Stimulated activated CD4-positive, alpha-beta T cell treated with anti-CD3 and anti-CD28 coated beads, Interleukin-2, amount 100 ng/mL, for 4 hours (primary cell): ENCODE measurements around the gene IKBIP.
"Not testable (repeated sequence)": the region's sequence is repeated elsewhere in the genome, so short reads cannot be mapped to it uniquely, and the experiment has no call there.

Experiments used
- DNase-seq: peaks from one replicate; pipeline ENCODE4 v3.0.0-alpha.2; 2020; ENCODE audit warnings: low read depth

The IKBIP gene

DNA sequence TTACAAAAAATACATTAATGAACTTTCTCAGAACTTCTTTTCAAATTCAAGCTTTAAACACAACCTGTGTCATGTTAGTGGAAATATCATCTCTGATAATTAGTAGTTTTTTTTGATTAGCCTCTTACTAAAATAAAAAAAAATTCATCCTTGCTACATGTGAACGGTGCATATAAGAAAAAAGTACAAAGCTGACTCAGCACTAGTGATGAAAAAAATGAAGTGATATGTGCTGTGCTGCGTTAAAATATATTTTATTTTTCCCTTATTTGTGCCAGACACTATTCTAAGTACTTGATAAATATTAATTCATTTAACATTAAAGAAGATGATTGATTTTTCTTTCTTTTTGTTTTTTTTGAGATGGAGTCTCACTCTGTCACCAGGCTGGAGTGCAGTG lies 7.5 kb downstream of the IKBIP start:
- DNase-seq, result no peak

DNA sequence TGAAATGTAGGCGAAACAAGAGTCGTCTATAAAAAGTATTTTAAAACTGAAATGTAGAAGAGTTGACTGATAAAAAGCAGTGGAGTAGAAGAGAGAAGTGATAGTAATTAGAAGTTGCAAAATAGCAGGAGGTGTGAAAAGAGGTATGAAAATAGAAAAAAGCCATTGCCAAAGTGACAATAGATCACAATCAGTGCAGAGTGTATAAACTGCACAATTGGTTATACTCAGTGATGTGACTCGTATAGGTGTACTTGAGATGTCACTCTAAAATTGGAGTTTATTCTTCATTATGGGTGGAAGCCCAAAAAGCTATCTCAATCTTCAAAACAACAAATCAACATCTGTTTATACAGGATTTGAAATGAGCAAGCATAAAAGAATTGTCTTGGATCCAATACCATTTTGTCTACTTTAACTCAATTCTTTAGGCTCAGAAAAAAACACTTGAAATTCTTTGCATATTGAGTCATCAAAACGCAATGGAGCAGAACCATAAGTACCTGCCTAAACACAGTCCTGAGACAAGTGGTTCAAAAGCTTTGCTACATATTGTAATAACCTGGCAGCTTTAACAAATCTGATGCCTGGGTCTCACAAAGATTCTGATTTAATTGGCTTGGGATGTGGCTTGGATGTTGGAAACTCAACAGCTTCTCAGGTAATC lies 8.8 kb downstream of the IKBIP start:
- DNase-seq, result no peak

DNA sequence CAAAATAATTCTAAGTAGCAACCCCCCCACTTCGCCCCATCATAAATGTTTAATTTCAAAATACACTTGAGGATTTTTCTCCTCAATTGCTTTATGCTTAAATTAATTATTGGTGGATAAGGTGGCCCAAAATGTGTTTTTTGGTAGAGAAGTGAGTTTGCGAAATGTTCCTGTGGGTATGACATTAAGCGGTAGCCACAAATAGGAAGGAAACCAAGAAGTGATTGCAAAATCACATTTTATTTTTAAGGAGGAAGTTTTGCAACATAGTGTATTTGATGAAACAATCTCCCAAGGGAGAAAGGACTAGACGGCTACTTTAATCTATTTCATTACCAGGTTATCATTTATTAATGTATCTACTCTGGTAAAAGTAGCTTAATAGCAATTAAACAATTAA lies 25.6 kb downstream of the IKBIP start:
- no peak for DNase-seq

DNA sequence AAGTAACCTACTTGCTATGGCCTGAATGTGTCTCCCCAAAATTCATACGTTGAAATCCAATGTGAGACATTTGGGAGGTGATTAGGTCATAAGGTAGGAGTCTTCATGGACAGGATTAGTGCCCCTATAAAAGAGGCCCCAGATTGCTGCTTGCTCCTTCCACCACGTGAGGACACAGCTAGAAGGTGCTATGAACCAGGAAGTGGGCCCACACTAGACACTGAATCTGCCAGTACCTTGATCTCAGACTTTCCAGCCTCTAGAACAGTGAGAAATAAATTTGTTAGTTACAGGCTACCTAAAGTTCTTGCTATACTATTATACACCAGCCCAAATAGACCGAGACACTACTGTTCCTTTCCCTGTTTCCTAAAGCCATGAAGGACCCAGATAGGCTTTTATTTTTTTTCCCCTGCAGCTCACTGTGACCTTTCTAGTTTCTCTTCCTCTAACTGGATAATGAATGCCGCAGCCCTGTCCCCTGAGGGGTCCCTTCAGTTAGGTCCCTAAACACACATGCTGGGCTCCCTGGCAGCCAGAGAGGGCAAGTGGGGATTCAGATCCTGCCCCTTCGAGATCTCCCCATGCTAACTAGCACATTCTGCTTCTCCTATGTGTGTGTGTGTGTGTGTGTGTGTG lies 31.8 kb downstream of the IKBIP start:
- no peak for DNase-seq

DNA sequence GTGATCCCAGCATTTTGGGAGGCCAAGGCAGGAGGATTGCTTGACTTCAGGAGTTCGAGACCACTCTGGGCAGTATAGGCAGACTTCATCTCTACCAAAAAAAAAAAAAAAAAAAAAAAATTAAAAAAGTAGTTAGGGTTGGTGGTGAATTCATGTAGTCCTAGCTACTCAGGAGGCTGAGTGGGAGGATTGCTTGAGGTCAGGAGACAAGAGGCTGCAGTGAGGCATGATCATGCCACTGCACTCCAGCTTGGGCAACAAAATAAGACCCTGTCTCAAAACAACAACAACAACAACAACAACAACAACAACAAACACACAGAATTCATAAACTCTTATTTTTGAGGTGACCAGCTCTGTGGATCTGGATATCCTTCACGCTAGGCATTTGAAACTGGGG lies 34.0 kb downstream of the IKBIP start:
- no peak for DNase-seq

DNA sequence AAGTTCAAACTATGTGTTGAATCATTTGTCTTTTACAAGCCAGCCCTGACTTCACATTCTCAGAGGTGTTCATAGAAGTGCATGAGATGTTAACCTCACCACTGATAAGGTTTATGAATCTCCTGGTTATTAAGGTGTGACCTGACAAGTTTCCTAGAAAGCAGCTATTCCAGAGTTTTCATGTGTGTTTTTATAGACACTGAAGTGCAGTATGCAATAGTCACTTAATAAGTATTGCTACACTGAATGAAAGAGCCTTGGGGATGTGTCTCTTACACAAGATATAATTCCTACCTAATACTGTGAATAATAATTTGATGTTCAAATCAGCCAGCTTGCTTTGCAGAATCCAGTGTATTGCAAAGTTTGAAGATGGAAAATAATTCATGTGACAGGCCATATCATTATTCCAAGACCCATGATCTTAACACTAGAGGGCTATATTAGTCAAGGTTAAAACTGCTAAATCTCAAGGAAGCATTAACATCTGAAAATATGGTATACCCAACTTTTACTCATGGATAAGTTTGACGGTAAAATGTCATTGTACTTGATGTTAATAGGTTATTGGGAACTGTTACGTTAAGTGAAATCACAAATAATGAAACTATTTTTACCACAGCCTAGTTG lies 38.1 kb downstream of the IKBIP start:
- DNase-seq, result no peak

DNA sequence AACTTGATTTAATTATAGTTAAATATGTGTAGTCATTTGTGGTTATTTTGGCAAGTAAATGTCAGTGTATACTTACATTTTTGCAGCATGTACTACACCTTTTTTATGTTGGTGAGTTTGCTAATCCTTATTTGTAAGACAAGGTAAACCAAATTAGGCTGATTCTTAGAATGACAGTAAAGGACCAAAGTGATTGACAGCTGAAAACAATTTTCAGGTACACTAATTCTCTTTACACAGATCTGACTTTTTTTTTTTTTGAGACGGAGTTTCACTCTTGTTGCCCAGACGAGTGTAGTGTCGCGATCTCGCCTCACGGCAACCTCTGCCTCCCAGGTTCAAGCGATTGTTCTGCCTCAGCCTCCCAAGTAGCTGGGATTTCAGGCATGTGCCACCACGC lies 42.7 kb downstream of the IKBIP start:
- DNase-seq, result no peak

DNA sequence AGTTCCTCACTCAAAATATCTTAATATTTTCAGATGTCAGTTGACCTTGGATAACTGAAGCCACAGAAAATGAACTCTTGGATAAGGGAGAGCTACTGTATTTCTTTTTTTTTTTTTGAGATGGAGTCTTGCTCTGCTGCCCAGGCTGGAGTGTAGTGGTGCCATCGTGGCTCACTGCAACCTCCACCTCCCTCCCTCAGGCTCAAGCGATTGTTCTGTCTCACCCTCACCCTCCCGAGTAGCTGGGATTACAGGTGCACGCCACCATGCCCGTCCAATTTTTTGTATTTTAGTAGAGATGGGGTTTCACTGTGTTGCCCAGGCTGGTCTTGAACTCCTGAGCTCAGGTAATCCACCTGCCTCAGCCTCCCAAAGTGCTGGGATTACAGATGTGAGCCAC lies 47.3 kb downstream of the IKBIP start:
- DNase-seq, result not testable (repeated sequence)

DNA sequence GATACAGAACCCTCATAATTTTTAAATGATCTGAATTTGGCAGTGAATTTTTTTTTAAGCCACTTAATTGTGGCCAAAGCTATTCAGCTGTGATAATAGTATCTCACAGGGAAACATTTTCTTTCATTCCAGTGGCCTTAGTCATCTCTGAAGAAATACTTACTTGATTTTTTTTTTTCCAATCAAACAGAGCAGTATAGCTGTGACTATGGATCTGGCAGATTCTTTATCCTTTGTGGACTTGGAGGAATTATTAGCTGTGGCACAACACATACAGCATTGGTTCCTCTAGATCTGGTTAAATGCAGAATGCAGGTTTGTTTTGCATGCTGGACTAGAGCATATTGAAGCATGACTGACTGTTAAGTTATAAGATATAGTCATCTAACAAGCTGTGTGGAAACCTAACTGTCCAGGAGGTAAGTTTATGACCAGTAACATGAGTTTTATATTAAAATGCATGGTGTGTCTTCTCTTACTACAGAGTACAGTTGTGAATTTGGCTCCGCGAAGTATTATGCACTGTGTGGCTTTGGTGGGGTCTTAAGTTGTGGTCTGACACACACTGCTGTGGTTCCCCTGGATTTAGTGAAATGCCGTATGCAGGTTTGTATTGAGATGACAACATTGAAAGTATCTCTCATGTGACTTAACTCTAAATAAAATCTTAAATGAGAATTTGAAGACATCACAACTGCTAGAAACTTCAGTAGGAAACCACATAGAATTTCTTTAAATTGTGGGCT lies 49.2 kb downstream of the IKBIP start:
- DNase-seq, result no peak

DNA sequence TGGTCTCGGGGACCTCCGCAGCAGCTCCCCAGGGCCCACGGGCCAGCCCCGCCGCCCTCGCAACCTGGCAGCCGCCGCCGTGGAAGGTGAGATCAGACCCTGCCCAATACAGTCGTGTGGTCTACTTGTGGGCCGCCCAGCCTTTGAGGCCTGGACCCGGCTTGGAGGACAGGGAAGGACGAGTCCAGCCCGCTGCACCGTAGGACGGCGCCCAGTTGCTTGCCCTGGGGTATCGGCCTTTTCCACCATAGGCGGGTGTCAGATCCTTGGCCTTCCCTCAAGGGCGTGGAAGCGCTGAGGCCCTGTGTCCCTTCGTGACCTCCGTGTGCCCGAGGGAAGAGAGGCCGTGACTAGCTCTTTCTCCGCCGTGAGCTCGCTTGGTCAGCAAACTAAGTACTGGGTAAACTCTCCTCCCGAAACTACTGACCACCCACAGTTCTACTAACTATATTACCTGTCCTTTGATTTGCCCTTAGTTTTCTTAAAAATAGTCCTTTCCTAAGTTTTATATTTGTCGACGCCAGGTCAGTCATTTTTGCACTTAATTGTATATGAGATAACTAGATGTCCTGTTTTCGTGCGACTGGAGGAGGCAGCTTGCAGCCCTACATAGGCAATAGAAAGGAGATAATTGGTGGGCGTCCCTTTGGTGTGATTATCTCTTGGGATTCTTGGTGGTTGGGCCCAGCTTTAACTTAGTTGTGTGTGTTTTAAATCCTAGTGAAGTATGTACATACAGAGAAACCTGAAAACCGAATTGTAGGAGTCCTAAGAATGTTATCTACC lies 50.3 kb downstream of the IKBIP start:
- DNase-seq, result no peak

DNA sequence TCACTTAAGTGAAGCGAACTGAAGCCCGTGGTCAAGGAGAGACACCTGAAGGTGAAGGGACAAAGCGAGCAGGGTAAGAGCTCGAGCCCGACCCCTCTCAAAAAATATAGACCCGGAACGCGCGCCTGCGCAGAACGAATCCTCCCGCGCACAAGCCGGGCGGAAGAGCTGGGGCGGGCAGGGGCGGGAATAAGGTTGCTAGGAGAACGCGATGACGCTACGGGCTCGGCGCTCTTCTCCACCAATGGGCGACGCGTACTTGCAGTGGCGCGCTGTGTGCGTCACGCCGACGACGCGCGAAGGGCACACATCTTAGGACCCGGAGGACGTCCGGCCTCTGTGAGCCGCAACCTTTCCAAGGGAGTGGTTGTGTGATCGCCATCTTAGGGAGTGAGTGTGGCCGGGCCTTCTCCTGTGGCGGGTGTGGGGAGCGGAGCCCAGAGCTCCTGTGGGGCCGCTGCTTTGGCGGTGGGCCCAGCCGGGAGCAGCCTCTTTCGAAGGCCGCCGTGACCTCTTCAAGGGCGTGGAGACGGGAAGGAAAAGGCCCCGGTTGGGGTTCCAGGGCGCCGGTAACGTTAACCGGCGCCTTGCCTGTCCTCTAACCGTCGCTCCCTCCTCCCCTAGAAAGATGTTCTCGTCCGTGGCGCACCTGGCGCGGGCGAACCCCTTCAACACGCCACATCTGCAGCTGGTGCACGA lies 51.1 kb downstream of the IKBIP start, which contains the start of gene SLC25A3:
Gene SLC25A3, plus strand, starts transcription at position 336 of the 699 bp plus-strand sequence. Its CDS starts 293 bp downstream, at position 629.
- DNase-seq, result peak; percentile 90

DNA sequence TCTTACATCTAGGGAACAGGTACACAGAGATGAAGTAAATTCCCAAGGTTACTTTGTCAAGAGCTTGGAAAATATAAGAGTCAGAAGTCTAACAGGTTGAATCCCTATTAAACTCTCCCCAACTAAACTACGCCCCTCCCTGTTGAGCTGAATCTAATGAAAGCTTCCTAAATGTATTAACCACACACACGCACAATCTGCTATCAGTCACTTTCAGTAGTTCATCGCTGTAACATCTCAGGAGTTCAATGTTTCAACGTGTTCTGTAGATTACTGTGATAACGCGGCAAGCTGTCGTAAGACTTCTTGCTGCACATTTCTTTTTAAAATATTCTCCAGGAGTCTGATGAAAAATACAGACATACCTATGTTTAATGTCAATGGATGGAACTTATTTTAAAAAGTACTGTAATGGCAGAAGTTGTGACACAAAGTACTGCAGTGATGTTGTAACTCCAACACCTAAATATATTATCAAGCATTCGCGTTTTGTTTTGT lies 51.7 kb downstream of the IKBIP start:
- no peak for DNase-seq

DNA sequence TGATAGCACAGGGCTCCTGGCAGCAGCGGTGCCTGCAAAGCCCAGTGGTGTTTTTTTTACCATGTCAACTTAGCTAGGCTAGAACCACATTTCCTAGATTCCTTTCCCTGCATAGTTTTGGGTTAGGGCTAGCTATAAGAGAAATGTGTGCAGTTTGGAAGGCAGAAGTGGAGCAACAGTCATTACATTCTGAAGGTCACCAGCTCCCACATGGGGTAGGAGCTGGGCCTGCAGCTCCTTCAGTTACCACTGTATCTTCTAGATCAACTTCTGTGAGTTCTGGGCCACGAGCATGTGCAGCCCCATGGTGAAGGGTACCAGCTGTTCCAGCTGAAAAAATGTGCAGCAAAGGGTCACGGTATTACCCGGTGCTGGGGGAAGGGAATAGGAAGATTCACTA lies 53.4 kb downstream of the IKBIP start:
- DNase-seq, result no peak

DNA sequence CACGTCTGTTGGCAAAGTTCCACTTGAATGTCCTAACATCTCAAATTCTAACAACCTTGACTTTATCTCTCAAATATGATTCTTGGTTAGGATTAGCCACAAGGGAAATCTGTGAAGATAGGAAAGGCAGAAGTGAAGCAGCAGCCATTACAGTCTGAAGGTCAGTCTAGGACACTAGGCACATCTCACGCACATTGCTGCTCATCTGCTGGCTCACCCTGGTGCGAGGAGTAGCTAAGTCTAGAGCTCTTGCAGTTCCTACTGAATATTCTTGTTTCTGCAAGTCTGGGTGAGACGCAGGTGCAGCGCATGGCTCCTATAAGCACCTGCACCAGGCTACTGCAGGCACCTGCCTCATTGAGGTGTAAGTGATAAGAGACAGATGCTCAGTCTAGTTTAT lies 57.5 kb downstream of the IKBIP start:
- DNase-seq, result no peak

DNA sequence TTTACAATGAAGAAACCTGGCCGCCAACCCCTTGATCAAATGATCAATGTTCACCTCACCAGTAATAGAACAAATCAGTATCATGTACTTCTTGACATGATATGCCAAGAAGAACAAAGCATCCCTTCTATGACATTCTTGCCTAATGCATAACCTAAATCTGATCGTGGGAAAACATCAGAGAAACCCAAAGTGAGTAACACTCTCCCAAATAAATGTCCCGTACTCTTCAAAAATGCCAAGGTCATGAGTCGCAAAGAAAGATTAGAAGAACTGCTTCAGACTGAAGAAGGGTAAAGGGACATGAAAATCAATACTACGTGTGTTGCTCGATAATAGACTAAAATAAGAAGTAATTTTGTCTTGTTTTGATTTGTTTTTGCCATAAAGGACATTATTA lies 62.5 kb downstream of the IKBIP start:
- DNase-seq, result no peak

DNA sequence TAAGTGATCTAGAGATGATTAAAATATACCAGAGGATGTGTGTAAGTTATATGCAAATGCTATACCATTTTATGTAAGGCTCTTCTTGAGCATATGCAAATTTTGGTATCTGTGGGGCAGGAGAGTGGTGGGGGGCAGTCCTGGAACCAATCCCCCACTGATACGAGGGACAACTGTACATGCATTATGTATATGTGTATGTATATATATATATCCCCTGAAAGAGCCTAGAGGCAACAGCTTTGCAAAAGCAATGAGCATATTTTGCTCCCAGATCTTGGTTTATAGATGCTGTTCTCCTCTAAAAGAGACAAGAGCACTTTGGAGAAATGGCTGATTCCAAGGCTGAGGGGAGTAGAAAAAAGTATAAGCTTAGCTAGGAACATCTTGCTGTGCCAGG lies 63.5 kb downstream of the IKBIP start:
- DNase-seq, result no peak

DNA sequence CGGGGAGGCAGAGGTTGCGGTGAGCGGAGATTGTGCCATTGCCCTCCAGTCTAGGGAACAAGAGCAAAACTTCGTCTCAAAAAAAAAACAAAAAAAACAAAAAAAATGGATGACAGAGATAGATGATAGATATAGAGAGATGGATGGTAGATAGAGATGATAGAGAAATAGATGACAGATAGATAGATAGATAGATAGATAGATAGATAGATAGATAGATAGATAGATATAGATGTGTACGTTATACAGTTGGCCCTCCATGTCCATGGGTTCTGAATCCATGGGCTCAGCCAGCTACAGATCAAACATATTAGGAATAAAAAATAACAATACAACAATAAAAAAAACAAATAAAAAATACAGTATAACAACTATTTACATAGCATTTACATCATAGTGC lies 63.9 kb downstream of the IKBIP start:
- DNase-seq, result no peak

DNA sequence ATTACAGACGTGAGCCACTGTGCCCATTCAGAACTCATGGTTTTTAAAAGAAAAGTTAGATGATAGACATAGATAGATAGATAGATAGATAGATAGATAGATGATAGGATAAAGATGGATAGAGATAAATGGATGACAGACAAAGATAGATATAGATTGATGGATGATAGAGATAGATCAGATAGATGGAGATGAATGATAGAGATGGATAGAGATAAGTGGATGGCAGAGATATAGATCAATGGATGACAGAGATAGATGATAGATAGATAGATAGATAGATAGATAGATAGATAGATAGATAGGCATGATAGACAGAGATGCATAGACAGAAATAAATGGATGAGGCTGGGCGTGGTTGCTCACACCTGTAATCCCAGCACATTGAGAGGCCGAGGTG lies 64.8 kb downstream of the IKBIP start:
- no peak for DNase-seq

DNA sequence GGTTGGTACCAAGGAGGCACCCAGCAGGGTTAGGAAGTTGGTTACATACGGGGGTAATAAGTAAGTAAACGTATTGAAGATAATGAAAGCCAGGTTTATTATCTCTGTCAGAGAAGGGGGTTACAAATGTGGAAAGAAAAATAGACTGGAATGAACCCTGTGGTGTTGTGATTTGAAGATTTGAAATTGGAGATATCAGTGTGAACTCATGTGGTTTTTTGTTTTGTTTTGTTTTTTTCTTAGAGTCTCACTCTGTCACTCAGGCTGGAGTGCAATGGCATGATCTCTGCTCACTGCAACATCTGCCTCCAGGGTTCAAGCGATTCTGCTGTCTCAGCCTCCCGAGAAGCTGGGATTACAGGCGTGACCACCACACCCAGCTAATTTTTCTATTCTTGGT lies 65.2 kb downstream of the IKBIP start:
- no peak for DNase-seq

DNA sequence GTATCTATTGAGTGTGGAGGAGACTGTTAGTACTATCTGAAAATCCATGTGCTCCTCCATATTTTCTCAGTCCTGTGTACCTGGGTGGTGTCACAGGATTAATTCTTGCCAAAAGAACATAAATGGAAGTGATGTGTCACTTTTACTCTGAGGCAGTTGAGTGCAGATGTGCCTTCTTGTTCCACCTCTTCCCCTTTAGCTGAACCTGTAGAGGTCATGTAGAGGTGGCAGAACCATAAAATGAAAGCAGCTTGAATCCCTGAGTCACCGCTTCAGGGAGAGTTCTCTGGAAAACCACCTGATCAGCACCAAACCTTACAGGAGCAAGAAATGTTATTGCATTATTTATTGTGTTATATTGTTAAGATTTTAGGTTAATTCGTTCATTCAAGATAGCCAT lies 65.8 kb downstream of the IKBIP start:
- no peak for DNase-seq

DNA sequence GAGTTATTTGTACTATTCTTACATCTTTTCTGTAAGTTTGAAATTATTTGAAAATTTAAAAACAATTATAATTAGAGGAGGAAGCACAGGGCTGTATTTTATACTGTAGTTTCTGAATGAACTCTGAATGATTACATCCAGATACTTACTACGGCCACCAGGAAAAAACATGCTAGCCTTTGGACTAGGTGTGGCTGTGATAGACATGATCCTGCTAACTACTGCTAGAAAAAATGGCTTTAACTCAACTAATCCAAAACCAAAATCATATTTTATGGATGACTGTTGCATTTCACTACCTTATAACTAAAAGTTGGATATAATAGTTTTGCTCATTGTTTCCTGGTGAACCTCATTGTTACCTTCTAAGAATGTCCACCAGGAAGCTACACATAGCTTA lies 66.2 kb downstream of the IKBIP start:
- DNase-seq, result no peak
